ENCODE data around the gene ST7L.

The ST7L gene

DNA sequence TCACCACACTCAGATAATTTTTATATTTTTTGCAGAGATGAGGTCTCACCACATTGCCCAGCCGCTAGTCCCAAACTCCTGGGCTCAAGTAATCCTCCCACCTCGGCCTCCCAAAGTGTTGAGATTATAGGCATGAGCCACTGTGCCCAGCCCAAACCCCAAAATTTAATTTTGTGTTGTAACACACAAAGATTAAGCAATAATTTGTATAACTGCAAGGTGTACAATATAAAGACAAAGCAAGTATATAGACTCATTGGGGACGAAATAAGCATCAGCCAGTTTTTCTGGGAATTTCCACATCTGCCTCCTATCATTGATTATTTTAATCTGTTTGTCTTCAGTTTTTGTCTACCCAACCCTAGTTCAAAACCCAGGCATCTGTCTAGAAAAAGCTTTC, 42.7 kb downstream of the ST7L start:
- no peak for DNase-seq (ENCODE audit: low read depth)
- TF ChIP-seq CTCF (IDR thresholded peaks at IDR 0.05; ENCODE audit: insufficient read depth, low read depth, low read length, missing control alignments) = no peak
- no peak overlapping the region for H3K4me3 ChIP-seq (ENCODE audit: low read depth, low read length)

GRCh38 chr1:112575154-112575804, 43.7 kb downstream of the ST7L start:
- H3K4me3 ChIP-seq (ENCODE audit: low read depth, low read length) = no peak overlapping the region
- DNase-seq (ENCODE audit: low read depth) = no peak
- no peak for TF ChIP-seq CTCF (IDR thresholded peaks at IDR 0.05; ENCODE audit: insufficient read depth, low read depth, low read length, missing control alignments)

DNA sequence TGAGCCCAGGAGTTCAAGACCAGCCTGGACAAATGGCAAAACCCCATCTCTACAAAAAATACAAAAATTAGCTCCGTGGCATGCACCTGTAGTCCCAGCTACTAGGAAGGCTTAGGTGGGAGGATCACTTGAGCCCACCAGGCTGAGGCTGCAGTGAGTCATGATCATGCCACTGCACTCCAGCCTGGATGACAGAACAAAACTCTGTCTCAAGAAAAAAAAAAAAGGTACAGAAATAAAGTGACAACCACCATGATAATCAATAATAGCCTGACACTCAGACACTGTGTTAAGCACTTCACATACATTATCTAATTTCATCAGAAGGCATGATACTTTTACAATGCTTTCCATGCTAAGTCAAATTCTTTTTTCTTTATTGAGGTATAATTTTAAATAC, 53.1 kb downstream of the ST7L start:
- no peak for TF ChIP-seq CTCF (IDR thresholded peaks at IDR 0.05; ENCODE audit: insufficient read depth, low read depth, low read length, missing control alignments)
- no peak overlapping the region for H3K4me3 ChIP-seq (ENCODE audit: low read depth, low read length)
- DNase-seq (ENCODE audit: low read depth) = no peak

DNA sequence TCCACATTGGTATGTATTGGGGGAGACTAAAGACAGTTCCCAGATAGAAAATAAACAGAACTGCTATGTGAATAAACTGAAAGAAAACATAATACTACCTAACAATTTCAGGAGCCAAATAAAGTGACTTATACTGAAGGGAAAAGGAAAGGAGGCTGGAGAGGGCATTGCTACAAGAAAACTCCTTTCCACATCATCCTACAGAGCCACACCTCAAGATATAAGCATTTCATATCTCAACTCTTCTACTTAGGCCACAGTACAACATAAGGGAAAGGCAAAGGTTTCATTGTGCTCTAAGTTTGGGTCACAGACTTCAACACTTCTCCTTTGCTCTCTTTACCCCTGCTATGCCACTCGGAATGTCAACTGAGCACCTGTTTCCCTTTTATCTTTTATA, 54.9 kb downstream of the ST7L start:
- no peak overlapping the region for H3K4me3 ChIP-seq (ENCODE audit: low read depth, low read length)
- DNase-seq (ENCODE audit: low read depth) = no peak
- no peak for TF ChIP-seq CTCF (IDR thresholded peaks at IDR 0.05; ENCODE audit: insufficient read depth, low read depth, low read length, missing control alignments)

DNA sequence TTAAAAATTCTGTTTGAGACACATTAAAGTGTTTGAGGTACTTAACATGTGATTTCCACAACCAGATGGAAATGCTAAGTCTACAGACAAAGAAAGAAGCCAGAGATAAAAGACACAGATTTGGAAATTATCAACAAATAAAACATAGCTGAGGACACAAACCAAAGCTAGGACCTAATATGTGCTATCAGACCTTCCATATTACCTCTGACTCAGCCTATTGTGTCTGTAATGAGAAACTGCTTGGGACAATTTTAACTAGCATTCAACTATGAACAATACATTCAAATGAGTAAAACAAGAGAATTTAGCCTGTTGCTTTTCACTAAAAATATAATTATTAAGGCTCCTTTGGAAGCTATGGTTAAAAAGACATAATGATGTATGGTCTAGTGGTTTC, 55.6 kb downstream of the ST7L start:
- no peak overlapping the region for H3K4me3 ChIP-seq (ENCODE audit: low read depth, low read length)
- TF ChIP-seq CTCF (IDR thresholded peaks at IDR 0.05; ENCODE audit: insufficient read depth, low read depth, low read length, missing control alignments) = no peak
- no peak for DNase-seq (ENCODE audit: low read depth)

- no peak for DNase-seq (ENCODE audit: low read depth)
- no peak for TF ChIP-seq CTCF (IDR thresholded peaks at IDR 0.05; ENCODE audit: insufficient read depth, low read depth, low read length, missing control alignments)
- H3K4me3 ChIP-seq (ENCODE audit: low read depth, low read length) = no peak overlapping the region
Measured at GRCh38 chr1:112558634-112559033, 60.3 kb downstream of the ST7L start.

DNA sequence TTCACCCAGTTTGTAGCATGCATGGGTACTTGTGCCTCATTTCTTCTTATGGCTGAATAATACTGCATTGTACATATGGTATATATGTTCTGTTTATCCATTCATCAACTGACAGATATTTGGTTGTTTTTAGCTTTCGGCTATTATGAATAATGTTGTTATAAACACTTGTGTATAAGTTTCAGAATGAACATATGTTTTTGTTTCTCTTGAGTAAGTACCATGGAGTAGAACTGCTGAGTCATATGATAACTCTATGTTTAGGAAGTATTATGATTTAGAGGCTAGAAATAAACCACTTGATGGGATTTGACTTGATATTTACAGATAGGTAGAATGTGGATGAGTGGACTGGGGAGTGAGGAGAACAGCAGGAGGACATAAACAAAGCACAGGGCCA, 61.6 kb downstream of the ST7L start:
- no peak overlapping the region for H3K4me3 ChIP-seq (ENCODE audit: low read depth, low read length)
- no peak for TF ChIP-seq CTCF (IDR thresholded peaks at IDR 0.05; ENCODE audit: insufficient read depth, low read depth, low read length, missing control alignments)
- DNase-seq (ENCODE audit: low read depth) = peak; percentile 12

Measured in GM12865 (cell line).